ENCODE data around the gene IRF4.
"Not testable (repeated sequence)": the region's sequence is repeated elsewhere in the genome, so short reads cannot be mapped to it uniquely, and the experiment has no call there.

IRF4 gene

DNA sequence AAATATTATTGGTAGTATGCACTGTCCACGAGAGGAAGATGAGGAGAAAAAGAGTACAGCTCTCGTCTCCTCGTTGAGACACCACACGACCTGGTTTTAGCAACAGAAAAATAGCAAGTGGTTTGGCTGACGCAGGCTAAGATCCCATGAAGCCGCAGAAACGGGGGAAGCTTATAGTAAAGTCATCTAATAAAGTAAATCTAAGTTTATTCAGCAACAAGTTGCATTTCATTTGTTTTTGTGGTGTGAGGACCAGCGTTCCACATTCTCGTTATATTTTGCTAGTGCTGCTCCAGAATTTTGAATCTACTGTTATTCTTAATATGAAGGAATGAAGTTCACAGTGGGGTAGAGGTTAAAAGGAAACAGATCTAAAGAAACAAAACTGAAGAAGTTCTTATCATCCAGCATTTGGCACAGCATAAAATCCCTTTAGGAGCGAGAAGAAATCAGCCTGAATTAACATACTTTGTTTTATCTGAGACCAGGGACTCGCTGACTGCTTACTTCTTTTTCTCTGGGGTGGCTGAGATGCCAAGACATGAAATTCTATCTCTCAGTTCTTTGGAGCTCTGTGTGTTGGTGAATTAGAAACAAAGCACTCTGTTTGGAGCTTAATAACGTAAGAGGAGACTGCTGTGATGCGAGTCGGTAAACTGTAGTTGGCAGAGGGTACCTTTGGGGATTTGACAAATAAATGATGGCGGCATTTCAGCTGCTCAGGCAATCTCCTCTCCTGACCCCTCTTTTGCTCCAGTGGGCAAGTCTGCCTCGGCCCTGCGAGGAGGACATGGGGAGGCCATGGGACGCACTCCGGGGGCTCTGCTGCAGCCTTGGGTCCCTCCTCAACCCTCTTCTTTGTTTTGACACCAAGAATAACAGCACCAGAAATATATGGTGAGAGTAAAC, 24.9 kb upstream of the IRF4 start:
- DNase-seq = no peak

DNA sequence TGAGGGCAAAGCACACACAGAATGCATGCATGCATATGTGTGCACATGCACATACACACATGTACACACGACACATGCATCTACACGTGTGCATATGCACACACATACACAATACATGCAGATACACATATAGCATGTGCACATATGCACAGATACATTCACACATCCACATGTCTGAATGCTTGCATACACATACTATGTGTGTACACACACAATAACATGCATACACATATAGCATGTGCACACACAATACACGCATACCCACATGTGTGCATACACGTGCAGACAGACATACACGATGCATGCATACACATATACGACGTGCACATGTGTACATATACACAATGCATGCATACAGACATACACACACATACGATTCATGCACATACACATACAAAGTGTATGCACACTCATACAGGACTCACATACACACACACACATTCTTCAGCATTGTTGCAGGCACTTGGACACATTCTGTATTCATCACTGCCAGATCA, 24.2 kb upstream of the IRF4 start:
- DNase-seq = no peak

DNA sequence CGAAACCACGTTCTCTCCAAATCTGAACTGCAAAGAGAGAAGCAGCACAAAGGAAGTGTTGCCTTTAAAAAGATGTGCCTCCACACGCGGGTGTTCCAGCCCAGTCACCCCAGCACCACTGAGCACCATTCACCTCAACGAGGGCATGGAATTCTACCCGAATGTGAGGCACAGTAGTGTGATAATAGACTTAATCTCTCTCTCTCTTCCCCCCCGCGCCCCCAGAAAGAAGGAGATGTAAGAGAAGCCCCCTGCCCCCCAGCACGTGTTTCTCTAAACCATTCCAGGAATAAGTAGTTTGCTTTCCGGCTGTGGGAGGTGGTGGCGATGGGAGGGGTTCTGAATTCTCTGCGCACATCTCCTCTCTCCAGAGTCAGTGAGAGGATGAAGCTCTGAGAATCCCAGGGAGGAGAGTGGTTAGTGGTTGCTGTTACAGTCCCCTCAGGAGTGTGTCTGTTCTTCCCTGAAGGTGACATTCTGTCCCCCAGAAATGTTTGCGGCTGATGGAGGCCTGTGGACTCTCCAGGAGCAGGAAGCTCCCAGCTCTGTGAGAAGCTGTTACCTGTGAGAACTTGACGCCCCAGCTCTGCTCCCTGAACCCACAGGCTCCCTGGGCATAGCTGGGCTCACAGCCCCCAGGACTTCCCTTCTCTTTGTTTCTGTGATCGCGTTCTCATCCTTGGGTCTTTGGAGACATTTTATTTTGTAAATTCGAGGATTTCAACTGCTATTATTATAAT, 23.5 kb upstream of the IRF4 start:
- no peak for DNase-seq

DNA sequence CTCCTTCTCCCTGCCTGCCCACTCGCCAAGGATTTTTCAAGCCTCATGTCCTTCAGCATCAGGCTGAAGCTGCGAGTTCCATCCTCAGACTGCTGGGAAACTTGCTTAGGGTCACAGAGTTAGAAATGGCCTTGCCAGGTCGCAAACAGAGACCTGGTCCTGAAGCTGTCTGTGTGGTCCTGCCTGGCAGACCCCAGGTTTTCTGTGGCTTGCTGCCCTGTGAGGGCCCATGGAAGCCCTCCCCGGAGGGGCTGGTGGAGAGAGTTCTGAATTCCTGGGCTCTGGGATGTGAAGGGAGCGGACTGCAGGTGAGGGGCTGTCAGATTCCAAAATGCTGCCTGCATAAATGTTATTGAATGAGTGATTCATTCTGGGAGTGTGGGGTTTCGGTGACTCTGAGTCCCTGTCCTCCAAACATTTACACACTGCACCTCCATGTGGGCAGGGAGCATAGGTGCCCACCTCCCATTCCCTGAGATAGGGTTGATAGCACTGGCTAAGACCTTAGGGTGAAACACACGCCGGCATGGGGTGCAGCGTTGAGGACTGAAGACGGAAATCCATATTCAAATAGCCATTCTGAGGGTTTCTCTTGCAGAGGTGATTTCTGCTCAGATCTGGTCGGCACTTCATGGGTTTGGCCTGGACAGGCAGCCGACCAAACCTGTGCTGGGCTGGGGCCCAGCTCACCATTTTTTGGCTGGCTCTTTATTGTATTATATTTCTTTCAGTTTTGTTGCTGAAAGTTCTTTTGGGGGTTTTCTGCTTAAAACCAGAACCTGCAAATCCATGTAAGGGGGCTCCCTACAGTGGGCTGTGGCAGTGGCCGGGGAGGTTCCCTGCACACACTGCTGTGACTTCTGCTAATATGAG, 21.8 kb upstream of the IRF4 start:
- DNase-seq = no peak

DNA sequence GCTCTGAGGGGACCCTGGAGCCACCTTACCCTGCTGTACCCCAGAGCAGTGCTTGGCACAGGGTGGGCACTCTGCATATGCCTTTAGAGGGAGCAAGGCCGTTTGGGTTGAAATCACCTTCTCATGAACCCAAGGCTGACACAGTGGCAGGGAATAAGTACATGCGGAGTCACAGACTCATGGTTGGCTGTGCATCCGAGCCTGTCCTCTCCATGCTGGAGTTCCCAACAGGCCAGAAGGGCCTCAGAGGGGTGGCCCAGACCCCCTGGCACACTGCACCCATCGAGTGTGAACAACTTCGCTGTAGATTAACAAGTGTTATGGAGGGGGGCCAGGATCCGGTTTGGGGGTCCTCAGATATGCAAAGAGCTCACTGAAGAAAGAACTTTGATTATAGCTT, 21.0 kb upstream of the IRF4 start:
- no peak for DNase-seq

DNA sequence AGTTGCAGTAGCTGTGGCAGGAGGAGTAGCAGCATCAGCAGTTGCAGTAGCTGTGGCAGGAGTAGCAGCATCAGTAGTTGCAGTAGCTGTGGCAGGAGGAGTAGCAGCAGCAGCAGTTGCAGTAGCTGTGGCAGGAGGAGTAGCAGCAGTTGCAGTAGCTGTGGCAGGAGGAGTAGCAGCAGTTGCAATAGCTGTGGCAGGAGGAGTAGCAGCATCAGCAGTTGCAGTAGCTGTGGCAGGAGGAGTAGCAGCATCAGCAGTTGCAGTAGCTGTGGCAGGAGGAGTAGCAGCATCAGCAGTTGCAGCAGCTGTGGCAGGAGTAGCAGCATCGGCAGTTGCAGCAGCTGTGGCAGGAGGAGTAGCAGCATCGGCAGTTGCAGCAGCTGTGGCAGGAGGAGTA, 19.7 kb upstream of the IRF4 start:
- DNase-seq = not testable (repeated sequence)

DNA sequence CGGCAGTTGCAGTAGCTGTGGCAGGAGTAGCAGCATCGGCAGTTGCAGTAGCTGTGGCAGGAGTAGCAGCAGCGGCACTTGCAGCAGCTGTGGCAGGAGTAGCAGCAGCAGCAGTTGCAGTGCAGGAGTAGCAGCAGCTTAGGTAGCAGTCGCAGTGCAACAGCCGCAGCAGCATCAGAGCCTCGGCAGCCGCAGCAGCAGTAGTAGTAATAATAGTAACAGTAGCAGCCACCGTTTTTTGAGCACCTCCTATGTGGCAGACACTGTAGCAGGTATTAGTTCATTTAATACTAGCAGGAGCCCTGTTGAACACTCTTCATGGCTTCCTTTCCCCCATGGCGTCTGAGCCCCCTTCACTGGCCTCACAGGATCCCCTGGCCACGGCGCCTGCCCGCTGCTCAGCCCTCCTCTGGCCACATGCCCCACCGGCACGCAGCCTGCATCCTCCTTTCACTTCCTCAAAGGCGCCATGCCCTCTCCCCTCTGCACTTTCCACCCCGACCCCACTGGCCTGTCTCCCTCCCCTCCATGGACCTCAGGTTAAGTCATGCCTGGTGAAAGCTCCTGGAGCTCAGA, 19.1 kb upstream of the IRF4 start:
- no peak for DNase-seq

DNA sequence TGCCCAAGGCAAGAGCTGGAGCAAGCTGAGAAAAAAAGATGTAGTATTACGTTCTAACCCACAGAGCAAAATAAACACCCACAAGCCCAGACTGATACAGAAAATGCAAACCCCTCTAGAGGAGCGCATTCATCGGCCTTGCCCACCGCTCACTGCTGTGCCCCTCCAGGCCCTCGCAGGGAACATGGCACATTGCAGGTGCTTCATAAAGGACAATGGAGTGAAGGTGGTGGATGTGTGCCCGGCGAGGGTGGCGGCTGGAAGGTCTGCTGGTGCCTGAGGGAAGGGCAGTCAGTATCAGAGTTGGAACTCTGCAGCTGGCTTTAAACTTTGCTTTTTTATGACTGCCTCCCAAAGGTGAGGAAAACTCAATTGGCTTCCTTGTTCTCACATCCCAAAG, 18.5 kb upstream of the IRF4 start:
- DNase-seq = no peak

DNA sequence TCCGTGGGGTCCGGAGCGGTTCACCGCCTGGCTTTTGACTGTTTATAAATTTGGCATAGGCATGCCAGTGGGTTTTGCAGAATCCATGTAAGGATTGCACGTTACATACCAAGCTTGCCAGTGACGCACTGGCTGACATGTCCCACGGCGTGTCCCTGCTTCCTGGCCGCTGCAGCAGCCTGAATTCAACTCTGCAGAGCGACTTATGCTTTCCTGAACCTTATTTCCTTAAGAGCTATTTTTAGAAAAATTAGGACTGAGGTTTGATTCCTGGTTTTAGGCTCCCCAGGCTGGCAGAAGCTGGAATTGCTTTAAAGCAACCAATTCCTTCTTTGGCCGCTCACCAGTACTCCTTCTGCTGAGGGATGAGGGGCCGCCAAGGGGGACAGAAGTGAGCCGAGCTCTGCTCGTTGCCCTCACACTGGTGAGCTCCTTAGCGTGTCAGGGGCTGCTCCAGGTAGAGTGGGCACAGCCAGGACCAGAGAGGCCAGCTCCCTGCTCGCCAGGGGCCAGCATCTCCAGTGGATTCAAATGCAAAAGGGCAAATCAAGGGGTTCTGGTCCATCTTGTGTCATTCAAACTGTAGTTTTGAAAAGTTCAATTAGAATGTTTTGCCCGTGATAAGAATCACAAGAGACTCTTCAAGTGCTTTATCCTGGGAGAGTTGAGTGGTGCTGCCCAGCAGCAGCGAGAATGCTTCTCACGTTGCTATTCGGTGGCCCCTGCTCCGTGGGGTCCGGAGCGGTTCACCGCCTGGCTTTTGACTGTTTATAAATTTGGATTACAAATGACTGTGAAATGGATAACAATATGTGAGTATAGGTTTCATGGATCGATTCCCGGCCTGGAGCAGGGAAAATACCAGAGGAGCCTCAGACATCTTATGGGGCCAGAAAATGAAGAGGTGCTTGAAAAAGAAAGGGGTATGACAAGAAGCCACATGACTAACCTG, 17.5 kb upstream of the IRF4 start:
- DNase-seq = no peak

DNA sequence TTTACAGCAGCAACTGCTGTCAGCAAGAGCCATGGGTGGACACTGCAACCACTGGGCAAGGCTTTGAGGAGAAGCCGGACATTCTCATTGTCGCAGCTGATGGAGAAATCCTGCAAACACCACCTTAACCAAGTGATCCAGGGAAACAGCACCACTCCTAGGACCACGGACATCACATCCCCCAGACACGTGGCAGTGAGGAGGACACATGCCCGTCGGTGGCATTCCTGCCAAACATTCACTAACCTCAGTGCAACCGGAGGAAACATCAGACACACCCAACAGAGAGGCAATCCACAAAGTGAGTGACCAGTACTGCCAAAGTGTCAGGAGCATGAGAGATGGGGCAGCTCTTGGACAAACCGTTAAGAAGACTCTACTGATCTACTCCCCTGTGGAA, 16.6 kb upstream of the IRF4 start:
- DNase-seq = no peak

DNA sequence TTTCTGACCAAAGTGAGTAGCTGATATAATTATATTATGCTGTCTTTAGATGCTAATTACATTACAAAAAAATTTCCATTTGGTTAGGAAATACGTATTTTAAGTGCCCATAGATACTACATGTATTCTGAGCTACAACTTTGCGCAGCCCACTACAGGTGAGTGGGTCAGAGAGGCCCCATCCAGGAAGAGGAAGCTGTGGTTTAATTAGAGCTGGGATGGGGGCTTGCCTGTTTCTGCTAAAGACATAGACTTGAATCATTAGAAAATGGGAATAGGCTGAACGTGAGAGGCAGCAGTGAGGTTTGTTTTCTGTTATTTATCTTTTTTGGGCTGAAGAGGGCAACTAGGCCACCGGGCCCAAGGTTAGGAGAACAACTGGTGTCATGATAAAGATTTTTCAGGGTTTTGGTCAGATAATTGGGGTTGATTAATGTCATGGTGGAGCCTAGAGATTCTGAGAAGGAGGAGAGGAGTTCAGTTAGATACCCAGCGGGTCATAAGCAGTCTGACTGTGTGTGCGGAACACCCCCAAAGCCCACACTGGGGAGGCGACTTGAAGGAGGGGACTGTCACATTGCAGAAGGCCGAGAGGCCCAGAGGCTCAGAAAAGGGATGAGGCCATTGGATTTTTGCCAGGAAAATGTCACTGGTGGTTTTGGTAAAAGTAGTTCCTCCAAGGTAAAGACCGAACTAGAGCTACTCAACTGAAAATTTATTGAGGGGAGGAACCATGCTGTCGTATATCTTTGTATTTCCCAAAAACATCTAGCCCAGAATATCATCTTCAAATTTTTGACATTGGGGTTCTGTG, 14.5 kb upstream of the IRF4 start:
- no peak for DNase-seq

DNA sequence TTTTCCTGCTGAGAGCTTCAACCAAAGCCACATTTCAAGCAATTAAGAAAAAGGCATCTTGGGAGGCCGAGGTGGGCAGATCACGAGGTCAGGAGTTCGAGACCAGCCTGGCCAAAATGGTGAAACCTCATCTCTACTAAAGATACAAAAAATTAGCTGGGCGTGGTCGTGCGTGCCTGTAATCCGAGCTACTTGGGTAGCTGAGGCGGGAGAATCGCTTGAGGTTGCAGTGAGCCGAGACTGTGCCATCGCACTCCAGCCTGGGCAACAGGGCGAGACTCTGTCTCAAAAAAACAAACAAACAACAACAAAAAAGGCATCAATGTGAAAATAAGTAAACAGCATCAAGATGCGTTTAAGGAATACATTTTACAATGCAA, 13.9 kb upstream of the IRF4 start:
- DNase-seq = not testable (repeated sequence)

DNA sequence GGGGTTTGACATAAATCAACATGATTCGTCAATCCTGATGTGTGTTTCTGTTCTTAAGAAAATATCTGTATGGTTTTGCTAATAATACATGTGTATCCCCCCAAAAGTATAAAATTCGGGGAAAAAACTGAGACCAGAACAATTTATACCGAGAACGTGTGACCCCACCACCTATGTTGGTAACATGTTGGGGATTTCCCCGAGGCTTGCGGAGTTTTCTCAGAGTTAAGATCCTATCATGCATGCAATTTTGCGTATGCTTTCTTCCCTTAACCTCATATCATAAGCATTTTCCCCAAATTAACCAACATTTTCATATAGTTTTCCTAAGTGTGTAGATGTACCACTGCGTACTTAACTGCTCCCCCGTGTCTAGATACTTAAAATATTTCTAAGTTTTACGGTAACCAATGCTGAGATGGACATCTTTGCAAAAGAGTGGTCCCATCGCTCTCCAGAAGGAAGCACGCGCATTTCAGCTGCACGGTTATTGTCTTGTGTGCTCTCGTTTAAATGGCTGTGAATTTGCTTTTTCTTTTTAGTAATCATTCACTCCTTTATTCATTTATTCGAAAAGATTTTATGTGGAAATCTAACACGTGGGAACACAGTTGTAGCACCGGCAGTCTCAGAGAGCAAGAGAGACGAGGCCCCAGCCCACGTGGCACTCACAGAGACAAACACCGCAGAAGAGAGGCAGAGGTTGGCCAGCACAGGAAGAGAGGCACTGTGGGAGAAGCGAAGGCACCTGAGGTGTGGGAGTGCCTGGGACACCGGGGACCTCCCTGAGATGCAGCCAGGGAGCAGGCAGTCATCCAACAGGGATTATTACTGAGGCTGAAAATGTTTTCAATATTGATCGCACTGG, 13.2 kb upstream of the IRF4 start:
- DNase-seq = no peak

DNA sequence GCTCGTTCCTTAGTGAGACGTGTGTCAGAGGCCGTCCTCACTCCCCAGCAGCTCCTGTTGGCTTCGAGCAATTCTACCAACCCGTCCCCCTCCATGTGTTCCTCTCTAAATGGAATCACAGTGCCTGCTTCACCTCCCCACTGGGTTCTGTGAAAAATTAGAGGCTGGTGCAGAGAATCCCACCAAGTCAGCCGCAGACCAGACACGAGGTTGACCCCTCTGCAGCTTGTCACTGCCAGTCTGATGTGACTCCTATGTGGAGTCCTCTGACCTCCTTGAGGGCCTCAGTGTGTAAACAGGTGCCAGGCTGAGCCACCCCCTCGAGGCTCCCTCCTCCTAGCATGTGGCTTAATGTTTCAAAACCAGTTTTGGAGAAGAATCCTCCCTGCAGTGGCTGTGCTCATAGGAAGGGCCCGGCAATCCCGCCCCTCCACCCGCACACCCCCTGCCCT, 12.6 kb upstream of the IRF4 start:
- no peak for DNase-seq

DNA sequence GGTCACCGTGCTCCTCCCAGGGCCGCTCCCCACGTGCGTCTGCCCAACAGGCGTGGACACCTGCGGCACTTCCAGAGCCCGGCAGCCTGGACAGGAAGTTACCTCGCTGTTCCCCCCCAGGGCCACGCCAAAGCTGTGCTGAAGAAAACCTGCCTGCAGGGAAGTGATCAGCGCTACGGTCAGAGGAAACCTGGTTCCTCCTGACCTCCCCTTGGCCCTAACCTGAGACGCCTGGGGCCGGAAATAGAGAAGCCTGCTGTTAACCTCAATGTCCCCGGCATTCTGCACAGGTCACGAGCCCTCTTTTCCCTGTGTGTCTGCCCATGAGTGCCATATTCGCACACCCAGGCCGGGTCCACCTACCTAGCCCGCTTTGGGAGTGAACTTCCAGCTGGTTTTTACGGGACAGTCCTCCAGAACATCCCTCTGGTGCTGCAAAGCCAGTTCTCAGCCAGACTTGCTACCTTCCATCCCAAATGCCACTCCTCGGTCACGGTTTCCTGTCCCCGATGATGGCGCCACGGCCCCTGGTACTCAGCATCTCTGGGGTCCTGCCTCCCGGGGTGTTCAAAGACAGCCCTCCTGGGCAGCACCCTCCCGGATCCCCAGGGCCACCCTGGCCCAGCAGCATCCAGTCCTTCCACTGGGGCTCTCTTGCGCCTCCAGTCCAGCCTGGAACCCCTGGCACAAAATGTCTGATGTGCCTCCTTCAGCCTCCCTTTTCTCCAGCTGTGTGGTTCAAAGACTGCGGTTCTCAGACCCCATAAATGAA, 12.0 kb upstream of the IRF4 start:
- no peak for DNase-seq

DNA sequence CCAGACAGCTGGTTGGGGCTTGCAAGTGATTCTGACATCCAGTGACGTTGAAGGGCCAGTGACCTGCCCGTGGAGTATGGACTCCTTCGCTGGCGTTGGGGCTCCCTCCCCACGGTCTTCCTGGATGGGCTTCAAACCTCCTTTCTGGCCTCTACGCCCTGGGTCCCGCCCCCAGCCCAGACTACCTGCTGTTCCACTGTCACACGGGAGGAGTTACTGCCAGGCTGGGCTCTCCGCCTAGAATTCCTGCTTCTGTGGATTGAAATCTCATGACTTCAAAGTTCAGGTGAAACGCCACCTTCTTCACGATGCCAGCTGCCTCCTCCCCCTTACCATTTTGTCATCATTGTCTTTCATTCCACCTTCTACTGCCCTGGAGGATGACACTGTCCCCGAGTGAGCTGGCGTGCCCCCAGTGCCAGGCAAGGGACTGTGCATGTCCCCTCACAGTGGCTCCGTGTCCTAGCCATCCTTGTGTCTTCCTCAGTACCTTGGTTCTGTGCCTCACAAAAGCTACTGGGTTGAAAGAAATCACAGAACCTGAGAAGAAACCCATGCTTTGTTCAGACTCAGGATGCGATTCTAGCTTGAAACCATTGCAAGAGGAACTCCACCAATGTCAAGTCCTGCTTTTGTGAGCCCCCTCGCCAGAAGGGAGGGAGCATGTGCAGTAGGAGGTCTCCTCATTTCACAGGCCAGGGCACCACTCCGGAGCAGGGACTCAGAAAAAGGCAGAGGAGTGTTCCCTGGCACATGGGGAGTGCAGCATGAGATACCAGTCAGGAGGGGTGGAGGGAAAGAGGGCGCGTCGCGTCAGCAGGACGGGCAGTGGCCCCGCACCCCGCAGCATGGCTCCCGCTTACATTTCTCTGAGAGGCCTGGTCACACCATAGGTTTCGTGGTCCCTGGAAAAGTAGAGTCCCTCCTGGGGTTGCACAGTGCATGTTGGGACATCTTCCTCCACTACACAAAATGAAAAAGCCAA, 11.0 kb upstream of the IRF4 start:
- no peak for DNase-seq

DNA sequence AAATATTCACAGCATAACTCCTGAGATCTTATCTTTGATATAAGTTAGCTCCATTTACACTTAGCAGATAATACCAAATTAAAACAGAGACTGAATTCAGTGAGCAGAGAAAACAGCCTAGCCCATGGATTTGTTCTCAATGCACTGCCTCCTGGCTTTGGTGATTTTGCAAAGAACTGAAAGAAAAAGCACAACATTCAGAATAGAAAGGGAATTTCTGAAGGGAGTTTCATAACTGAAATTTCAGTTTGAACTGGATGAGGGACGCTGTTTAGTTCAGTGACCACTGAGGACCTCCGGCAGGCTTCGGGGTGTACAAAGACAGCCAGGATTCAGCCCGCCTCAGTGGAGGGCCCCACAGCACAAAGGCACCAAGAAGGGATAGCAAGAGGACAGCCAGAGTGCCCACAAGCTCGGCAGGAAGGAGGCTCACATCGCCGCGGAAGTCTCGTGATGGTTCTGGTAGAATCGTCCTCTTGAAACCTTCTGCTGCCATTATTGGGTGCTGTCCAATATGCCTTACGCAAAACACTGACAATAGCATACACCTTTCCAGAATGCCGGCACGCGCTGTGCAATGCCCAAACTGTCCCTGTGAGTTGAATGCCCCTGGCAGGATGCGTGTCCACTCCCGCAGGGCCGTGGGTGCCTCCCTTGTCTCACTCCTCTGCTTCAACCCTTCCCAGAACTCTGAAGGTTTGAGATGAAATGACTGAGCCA, 9.7 kb upstream of the IRF4 start:
- no peak for DNase-seq

All from GDM1 (cell line).